T-cell (primary cell): ENCODE results near the gene MYRFL. TPM values are rescaled to one million over a fixed set of nuclear protein-coding genes. Genes with fewer than 3 reads are reported as not detected.

Experiments used
- ATAC-seq, 4 experiments: fragments of 200-7000 bp in 3 of 4; fragments of 150-1000 bp in 1 of 4; cut with Tn5 transposase; replicated peaks in 1 of 4; 1 replicate in 3 of 4; 2 replicates in 1 of 4; pipeline ENCODE4 v1.10.0; 2021; ENCODE audit warnings: moderate library complexity in 3 of 4, mild to moderate bottlenecking in 2 of 4, moderate number of reproducible peaks in 1 of 4
- CTCF ChIA-PET, 2 donors: fragments of 300-600 bp; sonication (Branson Sonifier 250); formaldehyde crosslinking; loops; one replicate each; lab custom pipeline; 2022; ENCODE audit warnings: antibody characterized with exemption in 2 of 2; lab: Charles Lee
- POLR2A ChIA-PET, 2 donors: fragments of 300-600 bp; sonication (Branson Sonifier 250); formaldehyde crosslinking; loops; one replicate each; lab custom pipeline; 2022; ENCODE audit warnings: antibody characterized with exemption in 2 of 2; lab: Charles Lee
- DNase-seq, 35 experiments: peaks; one replicate each; pipeline versions ENCODE4 v3.0.0 to v3.0.0-alpha.2; 2013 to 2023
- H3K27ac ChIP-seq: one replicate; pipeline ENCODE4 v1.5.1; 2013; ENCODE audit warnings: low read length
- H3K27me3 ChIP-seq, 2 experiments: replicated peaks in 1 of 2; 1 replicate in 1 of 2; 2 replicates in 1 of 2; pipeline versions ENCODE4 v1.6.1 to v1.7.0; 2013; ENCODE audit warnings: low read length in 1 of 2, mixed read lengths in 1 of 2; ENCODE audit not compliant: control insufficient read depth in 2 of 2, insufficient read depth in 2 of 2; ENCODE audit errors: extremely low read depth in 1 of 2
- H3K36me3 ChIP-seq, 2 donors: 1 replicate in 1 of 2; 2 replicates in 1 of 2; pipeline versions ENCODE4 v1.6.1 to v1.7.0; 2013; ENCODE audit warnings: low read length in 1 of 2; ENCODE audit not compliant: control insufficient read depth in 2 of 2, insufficient read depth in 1 of 2; ENCODE audit errors: extremely low read depth in 1 of 2
- H3K4me1 ChIP-seq, 2 experiments: 1 replicate in 1 of 2; 2 replicates in 1 of 2; pipeline versions ENCODE4 v1.6.1 to v1.7.0; 2013; ENCODE audit warnings: low read length in 2 of 2, mixed read lengths in 1 of 2; ENCODE audit not compliant: insufficient read depth in 2 of 2, control insufficient read depth in 1 of 2; ENCODE audit errors: extremely low read depth in 1 of 2
- H3K4me3 ChIP-seq, 2 donors: 1 replicate in 1 of 2; 2 replicates in 1 of 2; pipeline versions ENCODE4 v1.5.1 to v1.7.0; 2013; ENCODE audit warnings: mild to moderate bottlenecking in 2 of 2, low read length in 1 of 2, moderate library complexity in 1 of 2; ENCODE audit not compliant: control insufficient read depth in 1 of 2; ENCODE audit errors: extremely low read depth in 1 of 2
- H3K9me3 ChIP-seq: 2 replicates; pipeline ENCODE4 v1.7.0; 2013
- H3K27ac Mint-ChIP-seq, 2 donors: one replicate each; pipeline ENCODE4 v1.8.0; 2020 to 2021; ENCODE audit warnings: mild to moderate bottlenecking in 2 of 2, mixed read lengths in 2 of 2
- H3K27me3 Mint-ChIP-seq, 2 donors: one replicate each; pipeline ENCODE4 v1.8.0; 2021 to 2022; ENCODE audit warnings: mixed read lengths in 2 of 2
- H3K36me3 Mint-ChIP-seq: one replicate; pipeline ENCODE4 v1.8.0; 2021; ENCODE audit warnings: mixed read lengths
- H3K4me1 Mint-ChIP-seq, 3 donors: one replicate each; pipeline ENCODE4 v1.8.0; 2020 to 2022; ENCODE audit warnings: mixed read lengths in 3 of 3, mild to moderate bottlenecking in 1 of 3
- H3K4me3 Mint-ChIP-seq, 3 donors: one replicate each; pipeline ENCODE4 v1.8.0; 2020 to 2022; ENCODE audit warnings: mild to moderate bottlenecking in 3 of 3, mixed read lengths in 3 of 3, moderate library complexity in 3 of 3
- H3K9me3 Mint-ChIP-seq, 3 donors: one replicate each; pipeline ENCODE4 v1.8.0; 2020 to 2022; ENCODE audit warnings: mixed read lengths in 3 of 3
- WGBS: methylation state at CpG from one replicate; pipeline ENCODE4 v1.1.5; 2013; ENCODE audit warnings: missing lambda C conversion rate; ENCODE audit not compliant: insufficient coverage; 5-methylcytosine and 5-hydroxymethylcytosine counted together
- total RNA-seq, 35 experiments: library from RNA in 6 of 35; stranded (reverse) in 6 of 35; fragments of 120-200 nt in 1 of 35; gene quantifications; one replicate each; pipeline versions ENCODE4 v1.2.1 to v1.2.4 and lab custom pipeline; 2013 to 2026

Gene MYRFL
- total RNA-seq, 5 donors from 2014 or later (not counting 1 experiment from before 2014, with no cell fraction given) = not detected

- H3K27ac Mint-ChIP-seq = no peak overlapping the region
- WGBS = 82% methylated on average over 1 of the region's 1 CpG
- H3K9me3 ChIP-seq = no peaks in the 10 kb centered on the region
- POLR2A ChIA-PET = no interaction called here
- no peaks in the 10 kb centered on the region for H3K36me3 ChIP-seq
- DNase-seq (no peak), ATAC-seq (no peak)
- no peak overlapping the region for H3K4me3 ChIP-seq
- no peaks in the 10 kb centered on the region for H3K36me3 Mint-ChIP-seq
- H3K4me3 Mint-ChIP-seq = no peak overlapping the region
- H3K4me1 ChIP-seq = no peaks in the 10 kb centered on the region
- H3K27me3 Mint-ChIP-seq = peaks cover 2 to 10% of the 10 kb centered on the region in 2 donors
- H3K4me1 Mint-ChIP-seq = no peaks in the 10 kb centered on the region
- H3K27me3 ChIP-seq = peaks cover 0 to 2% of the 10 kb centered on the region in 2 experiments
- no peak overlapping the region for H3K27ac ChIP-seq
- CTCF ChIA-PET = interaction anchor here in 1 of 2 donors (2.8 kb wide), 1 partner anchor 678 kb away, joined by 12 read pairs; no protein-coding TSS in a partner anchor
- no peaks in the 10 kb centered on the region for H3K9me3 Mint-ChIP-seq
Measured at GRCh38 chr12:69897744-69898143, 72.7 kb downstream of the MYRFL start.

GRCh38 chr12:69898236-69898635, 73.2 kb downstream of the MYRFL start:
- POLR2A ChIA-PET = no interaction called here
- Mint-ChIP-seq H3K4me3 (no peak overlapping the region), H3K9me3 (no peaks in the 10 kb centered on the region), H3K4me1 (no peaks in the 10 kb centered on the region), H3K27me3 (peaks cover 2 to 10% of the 10 kb centered on the region in 2 donors), H3K27ac (no peak overlapping the region), H3K36me3 (no peaks in the 10 kb centered on the region)
- ATAC-seq (no peak), DNase-seq (no peak)
- Histone ChIP-seq H3K36me3 (no peaks in the 10 kb centered on the region), H3K27me3 (peaks cover 0 to 2% of the 10 kb centered on the region in 2 experiments), H3K4me3 (no peak overlapping the region), H3K4me1 (no peaks in the 10 kb centered on the region), H3K9me3 (no peaks in the 10 kb centered on the region), H3K27ac (no peak overlapping the region)
- WGBS = 25% methylated on average over 1 of the region's 3 CpGs
- CTCF ChIA-PET = interaction anchor here in 1 of 2 donors (2.8 kb wide), 1 partner anchor 678 kb away, joined by 12 read pairs; no protein-coding TSS in a partner anchor

GRCh38 chr12:69900720-69901131, 75.7 kb downstream of the MYRFL start:
- no peaks in the 10 kb centered on the region for H3K4me1 Mint-ChIP-seq
- ATAC-seq (no peak), DNase-seq (peak in 32 of 35 experiments; percentile 16 to 72 (median 47))
- CTCF ChIA-PET = interaction anchor here (0.5 to 4.3 kb wide), 23 partner anchors 8 to 853 kb away, joined by 3 to 36 read pairs (median 4); no protein-coding TSS in a partner anchor
- Histone ChIP-seq H3K9me3 (no peaks in the 10 kb centered on the region), H3K4me1 (no peaks in the 10 kb centered on the region), H3K36me3 (no peaks in the 10 kb centered on the region), H3K4me3 (no peak overlapping the region), H3K27me3 (no peaks in the 10 kb centered on the region), H3K27ac (no peak overlapping the region)
- H3K36me3 Mint-ChIP-seq = no peaks in the 10 kb centered on the region
- H3K27ac Mint-ChIP-seq = no peak overlapping the region
- no peaks in the 10 kb centered on the region for H3K9me3 Mint-ChIP-seq
- POLR2A ChIA-PET = no interaction called here
- WGBS = no CpG with 5 or more reads among the region's 4 CpGs
- H3K27me3 Mint-ChIP-seq = peaks cover 2 to 7% of the 10 kb centered on the region in 2 donors
- no peak overlapping the region for H3K4me3 Mint-ChIP-seq

GRCh38 chr12:69901221-69901905, 76.3 kb downstream of the MYRFL start:
- Mint-ChIP-seq H3K9me3 (no peaks in the 10 kb centered on the region), H3K27me3 (peaks cover 2 to 7% of the 10 kb centered on the region in 2 donors)
- no peak for ATAC-seq

GRCh38 chr12:69903548-69903947, 78.5 kb downstream of the MYRFL start:
- WGBS = 84% methylated on average over 7 of the region's 8 CpGs
- H3K36me3 ChIP-seq = no peaks in the 10 kb centered on the region
- H3K27me3 ChIP-seq = no peaks in the 10 kb centered on the region
- Mint-ChIP-seq H3K27ac (no peak overlapping the region), H3K36me3 (no peaks in the 10 kb centered on the region), H3K4me1 (no peaks in the 10 kb centered on the region), H3K9me3 (no peaks in the 10 kb centered on the region), H3K27me3 (peaks cover 2 to 7% of the 10 kb centered on the region in 2 donors), H3K4me3 (no peak overlapping the region)
- ChIA-PET POLR2A (no interaction called here), CTCF (interaction anchor here (1.1 to 4.3 kb wide), 2 partner anchors 673 kb away, joined by 4 to 36 read pairs; no protein-coding TSS in a partner anchor)
- H3K27ac ChIP-seq = no peak overlapping the region
- H3K4me3 ChIP-seq = no peak overlapping the region
- DNase-seq (no peak), ATAC-seq (no peak)
- H3K4me1 ChIP-seq = no peaks in the 10 kb centered on the region
- no peaks in the 10 kb centered on the region for H3K9me3 ChIP-seq

More at GRCh38 chr12:69901221-69901905, 76.3 kb downstream of the MYRFL start:
- no peak overlapping the region for H3K27ac ChIP-seq
- no peak overlapping the region for H3K4me3 ChIP-seq
- Mint-ChIP-seq H3K36me3 (no peaks in the 10 kb centered on the region), H3K4me1 (no peaks in the 10 kb centered on the region), H3K4me3 (no peak overlapping the region), H3K27ac (no peak overlapping the region)
- CTCF ChIA-PET = interaction anchor here (0.5 to 4.3 kb wide), 20 partner anchors 9 to 832 kb away, joined by 3 to 36 read pairs (median 4); no protein-coding TSS in a partner anchor
- H3K27me3 ChIP-seq = no peaks in the 10 kb centered on the region
- H3K4me1 ChIP-seq = no peaks in the 10 kb centered on the region
- H3K36me3 ChIP-seq = no peaks in the 10 kb centered on the region
- POLR2A ChIA-PET = no interaction called here
- H3K9me3 ChIP-seq = no peaks in the 10 kb centered on the region
- DNase-seq = no peak

GRCh38 chr12:69904777-69905176, 79.8 kb downstream of the MYRFL start:
- no peaks in the 10 kb centered on the region for H3K9me3 ChIP-seq
- no peaks in the 10 kb centered on the region for H3K27me3 ChIP-seq

More at GRCh38 chr12:69904777-69905176, 79.8 kb downstream of the MYRFL start:
- Mint-ChIP-seq H3K27me3 (peaks cover 3 to 5% of the 10 kb centered on the region in 2 donors), H3K4me1 (no peaks in the 10 kb centered on the region), H3K36me3 (no peaks in the 10 kb centered on the region), H3K27ac (no peak overlapping the region), H3K9me3 (no peaks in the 10 kb centered on the region), H3K4me3 (no peak overlapping the region)
- H3K4me3 ChIP-seq = no peak overlapping the region
- H3K27ac ChIP-seq = no peak overlapping the region
- 83% methylated on average over 1 of the region's 1 CpG for WGBS
- ChIA-PET POLR2A (no interaction called here), CTCF (interaction anchor here (0.8 to 1.8 kb wide), 4 partner anchors 16 to 672 kb away, joined by 3 to 8 read pairs (median 4); no protein-coding TSS in a partner anchor)
- H3K36me3 ChIP-seq = no peaks in the 10 kb centered on the region
- no peaks in the 10 kb centered on the region for H3K4me1 ChIP-seq
- ATAC-seq (no peak), DNase-seq (no peak)
